ENCODE data around the gene MEDAG.

- TF ChIP-seq CTCF (IDR thresholded peaks at IDR 0.05) (no peak), POLR2A (IDR thresholded peaks at IDR 0.05) (no peak)
These were observed 2.0 kb upstream of the MEDAG start for GRCh38 chr13:30904043-30904442.

All from lower leg skin (tissue), 3 donors.